Measurements from ENCODE around the gene CDR2.

DNA sequence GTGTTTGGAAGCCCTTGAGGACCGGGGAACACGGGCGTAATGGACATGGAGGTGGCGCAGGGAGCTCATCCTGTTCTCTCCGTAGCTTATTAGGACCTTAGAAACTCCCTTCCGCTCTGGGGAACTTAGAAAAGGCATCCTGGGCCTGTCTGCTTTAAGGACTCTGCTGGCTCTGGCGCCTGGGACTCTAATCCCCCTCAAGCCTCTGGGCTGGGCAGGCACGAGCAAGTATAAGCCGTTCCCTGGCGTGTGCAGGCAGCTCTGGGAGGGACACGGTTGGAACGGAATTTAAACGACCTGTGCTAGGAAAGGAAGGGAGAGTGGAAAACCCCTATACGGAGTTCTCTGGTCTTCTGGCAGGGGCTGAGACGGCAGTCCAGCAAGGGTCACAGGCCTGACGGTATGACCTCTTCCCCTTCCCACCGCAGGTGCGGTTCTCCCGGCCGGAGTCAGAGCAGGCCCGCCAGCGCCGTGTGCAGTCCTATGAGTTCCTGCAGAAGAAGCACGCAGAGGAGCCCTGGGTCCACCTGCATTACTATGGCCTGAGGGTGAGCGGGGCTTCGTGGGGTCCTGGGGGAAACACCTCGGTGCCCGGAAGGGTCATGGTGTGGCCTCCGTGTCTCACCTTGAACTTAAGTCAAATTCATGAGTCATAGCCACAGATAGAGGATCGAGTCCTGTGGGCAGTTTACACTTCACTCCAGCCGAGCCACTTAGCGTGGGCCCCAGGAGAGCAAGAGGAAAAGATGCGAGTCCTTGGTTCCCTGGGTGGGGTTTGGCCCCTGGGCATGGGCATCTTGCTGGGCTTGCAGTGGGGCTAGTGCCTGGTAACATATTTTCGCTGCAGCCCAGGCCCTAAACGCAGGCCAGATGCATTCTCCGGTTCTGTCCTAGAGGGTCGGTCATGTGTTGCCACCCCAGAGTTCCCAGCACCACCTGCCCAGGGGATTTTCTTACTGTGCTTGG lies 59.5 kb downstream of the CDR2 start:
- TF ChIP-seq, protein P1, sequence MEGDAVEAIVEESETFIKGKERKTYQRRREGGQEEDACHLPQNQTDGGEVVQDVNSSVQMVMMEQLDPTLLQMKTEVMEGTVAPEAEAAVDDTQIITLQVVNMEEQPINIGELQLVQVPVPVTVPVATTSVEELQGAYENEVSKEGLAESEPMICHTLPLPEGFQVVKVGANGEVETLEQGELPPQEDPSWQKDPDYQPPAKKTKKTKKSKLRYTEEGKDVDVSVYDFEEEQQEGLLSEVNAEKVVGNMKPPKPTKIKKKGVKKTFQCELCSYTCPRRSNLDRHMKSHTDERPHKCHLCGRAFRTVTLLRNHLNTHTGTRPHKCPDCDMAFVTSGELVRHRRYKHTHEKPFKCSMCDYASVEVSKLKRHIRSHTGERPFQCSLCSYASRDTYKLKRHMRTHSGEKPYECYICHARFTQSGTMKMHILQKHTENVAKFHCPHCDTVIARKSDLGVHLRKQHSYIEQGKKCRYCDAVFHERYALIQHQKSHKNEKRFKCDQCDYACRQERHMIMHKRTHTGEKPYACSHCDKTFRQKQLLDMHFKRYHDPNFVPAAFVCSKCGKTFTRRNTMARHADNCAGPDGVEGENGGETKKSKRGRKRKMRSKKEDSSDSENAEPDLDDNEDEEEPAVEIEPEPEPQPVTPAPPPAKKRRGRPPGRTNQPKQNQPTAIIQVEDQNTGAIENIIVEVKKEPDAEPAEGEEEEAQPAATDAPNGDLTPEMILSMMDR (optimal IDR thresholded peaks at IDR 0.05 in 1 of 3, IDR thresholded peaks at IDR 0.05 in 1 of 3, conservative IDR thresholded peaks at IDR 0.05 in 1 of 3; ENCODE audit: extremely low read depth in 1 of 3, insufficient read depth in 2 of 3, low read length in 3 of 3) = no peak
- TF ChIP-seq EZH2 (IDR thresholded peaks at IDR 0.05; ENCODE audit: low read length) = no peak

All from keratinocyte (primary cell).